C4-2B (cell line): ENCODE measurements around the gene SBNO2.

Source experiments
- ZFX ChIP-seq: fragments of 450-650 bp; IDR thresholded peaks from 2 replicates; pipeline ENCODE4 v1.6.1; 2017
- TF ChIP-seq, protein P1 (sequence below): fragments of 450-650 bp; conservative IDR thresholded peaks from 2 replicates; pipeline ENCODE4 v1.5.1; 2017; ENCODE audit warnings: mild to moderate bottlenecking

DNA sequence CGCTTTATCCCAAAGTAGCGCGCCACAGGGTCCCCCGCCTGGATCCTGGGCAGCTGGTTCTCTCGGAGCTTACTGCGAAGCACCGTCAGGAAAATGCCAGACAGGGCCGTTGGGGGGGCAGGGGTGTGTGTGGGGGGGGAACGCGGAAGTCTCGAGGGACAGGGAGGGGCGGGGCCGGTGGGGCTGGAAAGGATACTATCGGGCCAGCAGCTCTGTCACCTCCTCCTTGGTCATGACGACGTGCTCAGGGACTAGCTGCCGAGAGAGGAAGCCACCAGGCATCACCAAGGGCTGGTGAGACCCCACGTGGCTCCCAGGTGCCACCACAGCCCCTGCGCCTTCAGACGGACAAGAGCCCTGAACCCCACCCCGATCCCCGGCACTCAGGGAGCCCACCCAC lies 84.2 kb downstream of the SBNO2 start:
- TF ChIP-seq, protein P1, sequence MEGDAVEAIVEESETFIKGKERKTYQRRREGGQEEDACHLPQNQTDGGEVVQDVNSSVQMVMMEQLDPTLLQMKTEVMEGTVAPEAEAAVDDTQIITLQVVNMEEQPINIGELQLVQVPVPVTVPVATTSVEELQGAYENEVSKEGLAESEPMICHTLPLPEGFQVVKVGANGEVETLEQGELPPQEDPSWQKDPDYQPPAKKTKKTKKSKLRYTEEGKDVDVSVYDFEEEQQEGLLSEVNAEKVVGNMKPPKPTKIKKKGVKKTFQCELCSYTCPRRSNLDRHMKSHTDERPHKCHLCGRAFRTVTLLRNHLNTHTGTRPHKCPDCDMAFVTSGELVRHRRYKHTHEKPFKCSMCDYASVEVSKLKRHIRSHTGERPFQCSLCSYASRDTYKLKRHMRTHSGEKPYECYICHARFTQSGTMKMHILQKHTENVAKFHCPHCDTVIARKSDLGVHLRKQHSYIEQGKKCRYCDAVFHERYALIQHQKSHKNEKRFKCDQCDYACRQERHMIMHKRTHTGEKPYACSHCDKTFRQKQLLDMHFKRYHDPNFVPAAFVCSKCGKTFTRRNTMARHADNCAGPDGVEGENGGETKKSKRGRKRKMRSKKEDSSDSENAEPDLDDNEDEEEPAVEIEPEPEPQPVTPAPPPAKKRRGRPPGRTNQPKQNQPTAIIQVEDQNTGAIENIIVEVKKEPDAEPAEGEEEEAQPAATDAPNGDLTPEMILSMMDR = no peak
- TF ChIP-seq ZFX = no peak
